WTC11 (cell line): Measurements from ENCODE around the gene SIPA1L3.

Source experiments
- CREB1 ChIP-seq: sonication (generic); formaldehyde crosslinking; IDR thresholded peaks from 2 replicates; pipeline ENCODE4 v1.8.0; 2023; ENCODE audit warnings: mild to moderate bottlenecking, missing genetic modification reagents
- CTCF ChIP-seq: fragments of 200-600 bp; IDR thresholded peaks from 2 replicates; pipeline ENCODE4 v1.8.0; 2022; ENCODE audit warnings: antibody characterized with exemption
- NFE2L1 ChIP-seq: sonication (generic); formaldehyde crosslinking; IDR thresholded peaks from 2 replicates; pipeline ENCODE4 v1.8.1; 2023; ENCODE audit warnings: missing genetic modification reagents
- RELA ChIP-seq: sonication (generic); formaldehyde crosslinking; IDR thresholded peaks from 2 replicates; pipeline ENCODE4 v1.8.1; 2022; ENCODE audit warnings: missing genetic modification reagents, mild to moderate bottlenecking, borderline replicate concordance
- USF2 ChIP-seq: sonication (generic); formaldehyde crosslinking; IDR thresholded peaks from 2 replicates; pipeline ENCODE4 v1.8.1; 2023; ENCODE audit warnings: mild to moderate bottlenecking, missing genetic modification reagents, moderate library complexity

GRCh38 chr19:37946132-37946531, 39.1 kb downstream of the SIPA1L3 start:
- TF ChIP-seq NFE2L1 (CRISPR knock-in tag) (no peak), CTCF (no peak), RELA (CRISPR knock-in tag) (no peak), CREB1 (CRISPR knock-in tag) (no peak), USF2 (no peak)
